OCI-LY7 (cell line): ENCODE data around the gene SIX1.

Source experiments
- CTCF ChIP-seq: fragments of 200-600 bp; sonication (generic); conservative IDR thresholded peaks from 2 replicates; pipeline ENCODE4 v1.5.1; 2014; ENCODE audit warnings: mild to moderate bottlenecking, antibody characterized with exemption, low read length, moderate library complexity, mixed read lengths
- EZH2phosphoT487 ChIP-seq: fragments of 200-600 bp; sonication (generic); IDR thresholded peaks from 2 replicates; pipeline ENCODE4 v1.6.1; 2018; ENCODE audit warnings: low read depth, borderline replicate concordance, mild to moderate bottlenecking, mixed run types, antibody characterized with exemption, low read length, moderate library complexity, mixed read lengths

DNA sequence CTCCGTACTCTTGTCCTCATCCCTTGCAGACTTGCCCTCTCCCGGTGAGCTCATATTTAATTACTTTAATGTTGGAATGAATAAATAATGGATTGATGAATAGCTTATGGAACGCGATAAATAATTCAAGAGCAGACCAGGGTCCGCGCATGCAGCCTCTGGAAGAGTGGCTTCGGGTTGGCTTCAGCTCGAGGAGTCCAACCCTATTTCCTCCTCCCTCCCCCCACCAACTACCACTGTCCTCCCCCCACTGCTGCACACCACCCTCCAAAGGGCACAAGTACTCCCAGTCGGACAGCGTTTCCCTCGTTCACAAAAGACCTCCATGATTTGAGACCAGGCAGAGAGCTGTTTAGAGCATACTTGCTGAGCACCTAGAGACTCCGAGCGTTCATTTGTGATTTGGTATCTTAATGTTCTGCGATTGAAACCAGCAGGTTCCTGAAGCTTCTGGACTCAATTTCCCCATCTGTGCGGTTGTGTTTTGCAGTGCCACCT, 647 bp upstream of the SIX1 start:
- TF ChIP-seq CTCF: no peak
- TF ChIP-seq EZH2phosphoT487: no peak
